Fibroblast of lung (primary cell): ENCODE results near the gene THY1.

Experiments used
- EZH2 ChIP-seq: IDR thresholded peaks from 2 replicates; pipeline ENCODE4 v1.5.1; 2012; ENCODE audit warnings: low read length, control low read depth, mild to moderate bottlenecking; ENCODE audit errors: missing control alignments
- TF ChIP-seq, protein P1 (sequence below), 2 donors: IDR thresholded peaks in 1 of 2; conservative IDR thresholded peaks in 1 of 2; 1 replicate in 1 of 2; 2 replicates in 1 of 2; pipeline ENCODE4 v1.5.1; 2011 to 2012; ENCODE audit warnings: low read length in 2 of 2, control low read depth in 1 of 2, inconsistent platforms in 1 of 2, low read depth in 1 of 2, mild to moderate bottlenecking in 1 of 2

DNA sequence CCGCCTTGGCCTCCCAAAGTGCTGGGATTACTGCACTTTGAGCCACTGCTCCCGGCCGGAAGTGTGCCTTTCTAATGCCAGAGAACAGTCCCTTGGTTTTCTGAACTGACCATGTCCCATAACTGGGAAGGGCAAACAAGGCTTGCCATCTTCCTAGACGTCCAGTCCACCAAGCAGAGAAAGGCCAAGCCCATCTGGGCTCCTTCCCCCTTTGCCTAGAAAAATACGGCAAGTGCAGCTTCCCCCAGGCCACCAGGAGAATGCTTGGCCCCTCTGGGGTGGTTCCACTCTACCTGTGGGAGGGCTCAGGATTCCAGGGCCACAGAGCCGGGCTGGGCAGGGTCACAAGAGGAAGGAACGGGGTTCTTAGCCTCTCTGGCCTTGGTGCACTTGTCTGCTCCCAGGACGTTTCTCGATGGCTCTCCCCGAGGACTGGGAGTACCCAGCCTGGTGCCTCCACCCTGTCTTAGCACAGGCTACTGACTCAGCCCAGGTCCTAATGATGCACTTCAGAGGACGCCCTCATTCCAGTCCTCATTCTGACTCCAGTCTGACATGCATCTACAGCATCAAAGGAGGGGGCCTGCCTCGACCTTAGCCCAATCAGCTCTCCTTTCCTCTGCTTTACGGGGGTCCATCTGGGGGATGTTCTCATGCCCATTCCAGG is 42.7 kb downstream of the THY1 start:
- TF ChIP-seq, protein P1, sequence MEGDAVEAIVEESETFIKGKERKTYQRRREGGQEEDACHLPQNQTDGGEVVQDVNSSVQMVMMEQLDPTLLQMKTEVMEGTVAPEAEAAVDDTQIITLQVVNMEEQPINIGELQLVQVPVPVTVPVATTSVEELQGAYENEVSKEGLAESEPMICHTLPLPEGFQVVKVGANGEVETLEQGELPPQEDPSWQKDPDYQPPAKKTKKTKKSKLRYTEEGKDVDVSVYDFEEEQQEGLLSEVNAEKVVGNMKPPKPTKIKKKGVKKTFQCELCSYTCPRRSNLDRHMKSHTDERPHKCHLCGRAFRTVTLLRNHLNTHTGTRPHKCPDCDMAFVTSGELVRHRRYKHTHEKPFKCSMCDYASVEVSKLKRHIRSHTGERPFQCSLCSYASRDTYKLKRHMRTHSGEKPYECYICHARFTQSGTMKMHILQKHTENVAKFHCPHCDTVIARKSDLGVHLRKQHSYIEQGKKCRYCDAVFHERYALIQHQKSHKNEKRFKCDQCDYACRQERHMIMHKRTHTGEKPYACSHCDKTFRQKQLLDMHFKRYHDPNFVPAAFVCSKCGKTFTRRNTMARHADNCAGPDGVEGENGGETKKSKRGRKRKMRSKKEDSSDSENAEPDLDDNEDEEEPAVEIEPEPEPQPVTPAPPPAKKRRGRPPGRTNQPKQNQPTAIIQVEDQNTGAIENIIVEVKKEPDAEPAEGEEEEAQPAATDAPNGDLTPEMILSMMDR (conservative IDR thresholded peaks at IDR 0.05 in 1 of 2, IDR thresholded peaks at IDR 0.05 in 1 of 2; ENCODE audit: low read depth in 1 of 2, low read length in 2 of 2), result no peak
- TF ChIP-seq EZH2, result no peak
